ENCODE data around the gene F10. TPM values are rescaled to one million over a fixed set of nuclear protein-coding genes. Genes with fewer than 3 reads are reported as not detected.
"Not testable (repeated sequence)": the region's sequence is repeated elsewhere in the genome, so short reads cannot be mapped to it uniquely, and the experiment has no call there.

F10 gene
- total RNA-seq, 6 donors from 2014 or later: 5.3 to 25.0 (median 8.8) TPM

GRCh38 chr13:113105921-113106452 lies 16.6 kb upstream of the F10 start:
- WGBS, 2 donors: 56 to 67% methylated on average over 5 to 9 of the region's 16 CpGs
- Histone ChIP-seq H3K36me3 (no peaks in the 10 kb centered on the region), H3K4me3 (no peak overlapping the region), H3K9me3 (no peaks in the 10 kb centered on the region), H3K4me1 (peaks cover 12 to 25% (median 18%) of the 10 kb centered on the region in 4 donors), H3K27ac (no peak overlapping the region), H3K27me3 (peaks cover 0 to 19% (median 16%) of the 10 kb centered on the region in 4 donors)
- ATAC-seq (ENCODE audit: low FRiP score in 2 of 2) (no peak), DNase-seq (no peak)
- no peak for TF ChIP-seq POLR2A (IDR thresholded peaks at IDR 0.05)
- no peak for TF ChIP-seq EP300 (IDR thresholded peaks at IDR 0.05)
- no peak for TF ChIP-seq POLR2AphosphoS5 (IDR thresholded peaks at IDR 0.05)
- TF ChIP-seq, protein P1, sequence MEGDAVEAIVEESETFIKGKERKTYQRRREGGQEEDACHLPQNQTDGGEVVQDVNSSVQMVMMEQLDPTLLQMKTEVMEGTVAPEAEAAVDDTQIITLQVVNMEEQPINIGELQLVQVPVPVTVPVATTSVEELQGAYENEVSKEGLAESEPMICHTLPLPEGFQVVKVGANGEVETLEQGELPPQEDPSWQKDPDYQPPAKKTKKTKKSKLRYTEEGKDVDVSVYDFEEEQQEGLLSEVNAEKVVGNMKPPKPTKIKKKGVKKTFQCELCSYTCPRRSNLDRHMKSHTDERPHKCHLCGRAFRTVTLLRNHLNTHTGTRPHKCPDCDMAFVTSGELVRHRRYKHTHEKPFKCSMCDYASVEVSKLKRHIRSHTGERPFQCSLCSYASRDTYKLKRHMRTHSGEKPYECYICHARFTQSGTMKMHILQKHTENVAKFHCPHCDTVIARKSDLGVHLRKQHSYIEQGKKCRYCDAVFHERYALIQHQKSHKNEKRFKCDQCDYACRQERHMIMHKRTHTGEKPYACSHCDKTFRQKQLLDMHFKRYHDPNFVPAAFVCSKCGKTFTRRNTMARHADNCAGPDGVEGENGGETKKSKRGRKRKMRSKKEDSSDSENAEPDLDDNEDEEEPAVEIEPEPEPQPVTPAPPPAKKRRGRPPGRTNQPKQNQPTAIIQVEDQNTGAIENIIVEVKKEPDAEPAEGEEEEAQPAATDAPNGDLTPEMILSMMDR (IDR thresholded peaks at IDR 0.05): no peak

GRCh38 chr13:113106711-113107351 lies 15.8 kb upstream of the F10 start:
- ATAC-seq (ENCODE audit: low FRiP score in 2 of 2) (no peak), DNase-seq (peak in 1 of 2 donors; percentile 69)
- Histone ChIP-seq H3K27ac (no peak overlapping the region), H3K4me1 (peaks cover 13 to 26% (median 18%) of the 10 kb centered on the region in 4 donors), H3K9me3 (no peaks in the 10 kb centered on the region), H3K4me3 (no peak overlapping the region), H3K36me3 (no peaks in the 10 kb centered on the region), H3K27me3 (peaks cover 0 to 19% (median 16%) of the 10 kb centered on the region in 4 donors)
- TF ChIP-seq, protein P1 (IDR thresholded peaks at IDR 0.05): no peak
- TF ChIP-seq POLR2AphosphoS5 (IDR thresholded peaks at IDR 0.05): no peak
- no peak for TF ChIP-seq POLR2A (IDR thresholded peaks at IDR 0.05)
- TF ChIP-seq EP300 (IDR thresholded peaks at IDR 0.05): no peak
- WGBS, 2 donors: 84 to 88% methylated on average over 18 to 23 of the region's 25 CpGs

GRCh38 chr13:113108521-113108920 lies 14.1 kb upstream of the F10 start:
- DNase-seq; ATAC-seq (ENCODE audit: low FRiP score in 2 of 2); H3K27ac ChIP-seq; H3K36me3 ChIP-seq; H3K4me3 ChIP-seq; H3K9me3 ChIP-seq: not testable (repeated sequence)
- Histone ChIP-seq H3K4me1 (peaks cover 13 to 26% (median 18%) of the 10 kb centered on the region in 4 donors), H3K27me3 (peaks cover 0 to 19% (median 16%) of the 10 kb centered on the region in 4 donors)
- 89 to 100% methylated on average over 11 to 14 of the region's 27 CpGs for WGBS, 2 donors

DNA sequence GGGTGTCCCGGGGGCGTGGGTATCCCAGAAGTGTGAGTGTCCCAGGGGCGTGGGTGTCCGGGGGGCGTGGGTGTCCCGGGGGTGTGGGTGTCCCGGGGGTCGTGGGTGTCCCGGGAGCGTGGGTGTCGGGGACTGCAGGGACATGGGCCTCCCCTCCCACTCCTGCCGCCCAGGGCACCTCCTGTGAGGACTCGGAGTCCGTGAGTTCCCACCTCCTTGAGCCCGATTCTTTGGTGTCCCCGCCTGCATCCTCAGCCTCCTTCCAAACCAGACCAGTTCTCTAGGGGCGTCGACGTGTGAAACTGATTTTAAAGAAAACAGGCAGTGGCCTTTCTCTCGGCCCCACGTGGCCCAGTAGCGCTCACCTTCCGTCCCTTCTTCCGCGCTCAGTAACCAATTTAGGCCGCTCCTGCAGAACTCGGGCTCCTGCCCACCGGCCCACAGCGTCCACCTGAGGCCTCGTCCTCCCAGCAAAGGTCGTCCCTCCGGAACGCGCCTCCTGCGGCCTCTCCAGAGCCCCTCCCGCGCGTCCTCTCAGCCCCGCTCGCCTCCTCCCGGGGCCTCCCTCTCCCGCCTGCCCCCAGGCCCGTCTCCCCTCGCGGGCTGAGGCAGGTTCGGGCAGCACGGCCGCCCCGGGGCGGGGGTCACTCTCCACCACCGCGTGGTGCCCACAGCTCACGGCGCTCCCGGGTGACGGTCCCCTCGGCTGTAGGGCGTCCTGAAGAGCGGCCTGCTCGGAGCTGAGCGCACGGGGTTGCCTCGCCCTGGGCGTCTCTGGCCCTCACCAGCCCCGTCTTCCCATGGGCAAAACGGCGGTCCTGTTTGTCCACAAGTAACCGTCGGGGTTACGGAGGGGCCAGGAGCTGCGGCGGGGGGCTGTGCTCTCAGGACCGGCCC lies 13.2 kb upstream of the F10 start:
- peak in 1 of 2 donors; percentile 80 for DNase-seq
- H3K4me3 ChIP-seq: peak overlapping the region in 2 of 4 donors; percentile 36 to 55
- ATAC-seq (ENCODE audit: low FRiP score in 2 of 2): peak in 1 of 2 donors; percentile 34
- WGBS, 2 donors: 30 to 59% methylated on average over 22 to 53 of the region's 73 CpGs
- H3K27me3 ChIP-seq: peaks cover 0 to 19% (median 16%) of the 10 kb centered on the region in 4 donors
- H3K36me3 ChIP-seq: no peaks in the 10 kb centered on the region
- no peak overlapping the region for H3K27ac ChIP-seq
- no peak for TF ChIP-seq POLR2A (IDR thresholded peaks at IDR 0.05)
- no peak for TF ChIP-seq EP300 (IDR thresholded peaks at IDR 0.05)
- TF ChIP-seq POLR2AphosphoS5 (IDR thresholded peaks at IDR 0.05): no peak
- TF ChIP-seq, protein P1 (IDR thresholded peaks at IDR 0.05): no peak
- no peaks in the 10 kb centered on the region for H3K9me3 ChIP-seq
- peaks cover 13 to 26% (median 18%) of the 10 kb centered on the region in 4 donors for H3K4me1 ChIP-seq
